GM12892 (cell line): ENCODE measurements around the gene CTAGE9.

Experiments used
- POLR2A ChIP-seq: IDR thresholded peaks from 2 replicates; pipeline ENCODE4 v1.6.1; 2011; ENCODE audit warnings: low read depth, low read length, control low read depth
- POLR2AphosphoS5 ChIP-seq: IDR thresholded peaks from 2 replicates; pipeline ENCODE4 v1.6.1; 2011; ENCODE audit warnings: low read depth, low read length, control low read depth
- TAF1 ChIP-seq: IDR thresholded peaks from 2 replicates; pipeline ENCODE4 v1.6.1; 2011; ENCODE audit warnings: low read depth, mild to moderate bottlenecking, control low read depth, low read length, borderline replicate concordance

GRCh38 chr6:131696956-131697355 is 13.9 kb downstream of the CTAGE9 start:
- no peak for TF ChIP-seq POLR2AphosphoS5
- no peak for TF ChIP-seq POLR2A
- no peak for TF ChIP-seq TAF1
